ENCODE results near the gene CHIA. TPM values are rescaled to one million over a fixed set of nuclear protein-coding genes. Genes with fewer than 3 reads are reported as not detected.

Gene CHIA
- total and polyA plus RNA-seq, 2 donors (not counting 3 experiments of a cell fraction or from before 2014, with no cell fraction given) = not detected

DNA sequence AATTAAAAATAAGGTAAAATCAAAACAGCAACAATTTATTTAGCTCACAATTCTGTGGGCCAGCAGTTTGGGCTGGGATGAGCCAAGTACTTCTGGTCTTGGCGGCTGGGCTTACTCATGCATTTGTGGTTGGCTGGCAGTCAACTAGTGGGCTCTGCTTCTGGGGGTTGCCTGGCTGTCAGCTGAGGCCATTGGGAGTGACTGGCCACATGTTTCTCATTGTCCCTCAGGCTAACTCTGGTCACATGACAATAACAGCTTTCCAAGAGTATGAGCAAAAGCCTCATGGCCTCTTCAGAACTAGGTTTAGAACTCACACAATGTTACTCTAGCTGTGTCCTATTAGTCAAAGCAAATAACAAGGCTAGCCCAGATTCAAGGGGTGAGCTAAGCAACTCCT is 15.6 kb upstream of the CHIA start:
- BruUV-seq (replicated peaks) = no TSS peak
- Histone ChIP-seq H3K27me3 (ENCODE audit: control insufficient read depth in 2 of 2, insufficient read depth in 2 of 2, low read length in 2 of 2) (peaks cover 22 to 25% of the 10 kb centered on the region in 2 experiments), H3K4me2 (ENCODE audit: insufficient read depth, low read length) (no peak overlapping the region), H3K9me3 (replicated peaks; ENCODE audit: control insufficient read depth, insufficient read depth, low read length) (no peaks in the 10 kb centered on the region), H2AFZ (ENCODE audit: low read depth, low read length) (no peak overlapping the region), H3K4me1 (ENCODE audit: control insufficient read depth, extremely low read depth, insufficient read depth, low read length) (no peaks in the 10 kb centered on the region), H3K79me2 (ENCODE audit: control insufficient read depth, insufficient read depth, low read length) (no peaks in the 10 kb centered on the region), H3K9ac (replicated peaks; ENCODE audit: extremely low read depth, insufficient read depth, low read length) (no peak overlapping the region), H3K9me1 (replicated peaks; ENCODE audit: control insufficient read depth, extremely low read depth, insufficient read depth, low read length) (no peaks in the 10 kb centered on the region), H4K20me1 (replicated peaks; ENCODE audit: control insufficient read depth, extremely low read depth, insufficient read depth, low read length) (no peaks in the 10 kb centered on the region), H3K4me3 (replicated peaks in 1 of 3; ENCODE audit: insufficient read depth in 1 of 3, low read depth in 1 of 3, low read length in 3 of 3) (no peak overlapping the region), H3K36me3 (ENCODE audit: control insufficient read depth in 2 of 2, extremely low read depth in 1 of 2, insufficient read depth in 2 of 2, low read length in 2 of 2) (no peaks in the 10 kb centered on the region), H3K27ac (ENCODE audit: insufficient read depth, low read depth, low read length) (no peak overlapping the region)
- no peak for FAIRE-seq
- CTCF ChIA-PET = interaction anchor here (1.1 to 1.5 kb wide), 4 partner anchors 10 to 52 kb away, joined by 3 to 4 read pairs (median 3); no protein-coding TSS in a partner anchor
- DNase-seq (ENCODE audit: low read depth, low spot score) = no peak
- POLR2A ChIA-PET = no interaction called here
- intact Hi-C loops (cut with micrococcal nuclease) (no loop called here), dilution Hi-C loops (cut with MboI; ENCODE audit: extremely low pct_ligation_motif_present, low sequenced_read_pairs) (no loop called here)
- no peak for TF ChIP-seq JUN (IDR thresholded peaks at IDR 0.05; ENCODE audit: borderline replicate concordance, insufficient read depth, insufficient read length, low read depth)
- TF ChIP-seq, protein P1, sequence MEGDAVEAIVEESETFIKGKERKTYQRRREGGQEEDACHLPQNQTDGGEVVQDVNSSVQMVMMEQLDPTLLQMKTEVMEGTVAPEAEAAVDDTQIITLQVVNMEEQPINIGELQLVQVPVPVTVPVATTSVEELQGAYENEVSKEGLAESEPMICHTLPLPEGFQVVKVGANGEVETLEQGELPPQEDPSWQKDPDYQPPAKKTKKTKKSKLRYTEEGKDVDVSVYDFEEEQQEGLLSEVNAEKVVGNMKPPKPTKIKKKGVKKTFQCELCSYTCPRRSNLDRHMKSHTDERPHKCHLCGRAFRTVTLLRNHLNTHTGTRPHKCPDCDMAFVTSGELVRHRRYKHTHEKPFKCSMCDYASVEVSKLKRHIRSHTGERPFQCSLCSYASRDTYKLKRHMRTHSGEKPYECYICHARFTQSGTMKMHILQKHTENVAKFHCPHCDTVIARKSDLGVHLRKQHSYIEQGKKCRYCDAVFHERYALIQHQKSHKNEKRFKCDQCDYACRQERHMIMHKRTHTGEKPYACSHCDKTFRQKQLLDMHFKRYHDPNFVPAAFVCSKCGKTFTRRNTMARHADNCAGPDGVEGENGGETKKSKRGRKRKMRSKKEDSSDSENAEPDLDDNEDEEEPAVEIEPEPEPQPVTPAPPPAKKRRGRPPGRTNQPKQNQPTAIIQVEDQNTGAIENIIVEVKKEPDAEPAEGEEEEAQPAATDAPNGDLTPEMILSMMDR (IDR thresholded peaks at IDR 0.05; ENCODE audit: extremely low read depth in 1 of 2, insufficient read depth in 1 of 2, low read depth in 1 of 2, low read length in 2 of 2) = no peak
- no peak for TF ChIP-seq MYC (IDR thresholded peaks at IDR 0.05; ENCODE audit: low read depth, low read length)
- TF ChIP-seq POLR2AphosphoS5 (IDR thresholded peaks at IDR 0.05; ENCODE audit: insufficient read depth, low read depth, low read length) = no peak
- TF ChIP-seq FOS (IDR thresholded peaks at IDR 0.05; ENCODE audit: borderline replicate concordance, insufficient read depth, low read length) = no peak
- no peak for TF ChIP-seq GATA2 (IDR thresholded peaks at IDR 0.05; ENCODE audit: insufficient read depth, insufficient read length, low read depth, low read length)
- TF ChIP-seq, protein P2, sequence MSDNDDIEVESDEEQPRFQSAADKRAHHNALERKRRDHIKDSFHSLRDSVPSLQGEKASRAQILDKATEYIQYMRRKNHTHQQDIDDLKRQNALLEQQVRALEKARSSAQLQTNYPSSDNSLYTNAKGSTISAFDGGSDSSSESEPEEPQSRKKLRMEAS (IDR thresholded peaks at IDR 0.05; ENCODE audit: insufficient read depth, insufficient read length) = no peak
- no peak for TF ChIP-seq POLR2A (IDR thresholded peaks at IDR 0.05; ENCODE audit: low read depth, low read length)
- TF ChIP-seq EZH2 (IDR thresholded peaks at IDR 0.05; ENCODE audit: borderline replicate concordance, low read depth, low read length, severe bottlenecking) = no peak
